Measurements from ENCODE around the gene SLC12A5.

- no peak for TF ChIP-seq CTCF (IDR thresholded peaks at IDR 0.05)
- TF ChIP-seq POLR2A (IDR thresholded peaks at IDR 0.05), result no peak
These were observed 79.4 kb downstream of the SLC12A5 start for GRCh38 chr20:46108435-46108841.
